ENCODE data around the gene NUTM2D.
"Not testable (repeated sequence)": the region's sequence is repeated elsewhere in the genome, so short reads cannot be mapped to it uniquely, and the experiment has no call there.

The NUTM2D gene

GRCh38 chr10:87369514-87370112 lies 12.1 kb downstream of the NUTM2D start:
- DNase-seq (ENCODE audit: low read depth in 2 of 2) = not testable (repeated sequence)

- not testable (repeated sequence) for DNase-seq (ENCODE audit: low read depth in 2 of 2)
Observed at GRCh38 chr10:87374091-87374490, 16.5 kb downstream of the NUTM2D start.

GRCh38 chr10:87379115-87379514 lies 21.6 kb downstream of the NUTM2D start:
- DNase-seq (ENCODE audit: low read depth in 2 of 2) = not testable (repeated sequence)

GRCh38 chr10:87383149-87383857 lies 25.8 kb downstream of the NUTM2D start:
- not testable (repeated sequence) for DNase-seq (ENCODE audit: low read depth in 2 of 2)

GRCh38 chr10:87384283-87384682 lies 26.7 kb downstream of the NUTM2D start:
- not testable (repeated sequence) for DNase-seq (ENCODE audit: low read depth in 2 of 2)

- DNase-seq (ENCODE audit: low read depth in 2 of 2) = not testable (repeated sequence)
Observed at GRCh38 chr10:87385762-87386360, 28.3 kb downstream of the NUTM2D start.

GRCh38 chr10:87391360-87391759 lies 33.8 kb downstream of the NUTM2D start:
- not testable (repeated sequence) for DNase-seq (ENCODE audit: low read depth in 2 of 2)

GRCh38 chr10:87396206-87396605 lies 38.7 kb downstream of the NUTM2D start:
- not testable (repeated sequence) for DNase-seq (ENCODE audit: low read depth in 2 of 2)

GRCh38 chr10:87398436-87398835 lies 40.9 kb downstream of the NUTM2D start:
- not testable (repeated sequence) for DNase-seq (ENCODE audit: low read depth in 2 of 2)

GRCh38 chr10:87407516-87408467 lies 50.2 kb downstream of the NUTM2D start:
- DNase-seq (ENCODE audit: low read depth in 2 of 2) = not testable (repeated sequence)

- DNase-seq (ENCODE audit: low read depth in 2 of 2) = not testable (repeated sequence)
Observed at GRCh38 chr10:87413921-87414320, 56.4 kb downstream of the NUTM2D start.
